ENCODE results near the gene ATRX.
"Not testable (repeated sequence)": the region's sequence is repeated elsewhere in the genome, so short reads cannot be mapped to it uniquely, and the experiment has no call there.

The ATRX gene

DNA sequence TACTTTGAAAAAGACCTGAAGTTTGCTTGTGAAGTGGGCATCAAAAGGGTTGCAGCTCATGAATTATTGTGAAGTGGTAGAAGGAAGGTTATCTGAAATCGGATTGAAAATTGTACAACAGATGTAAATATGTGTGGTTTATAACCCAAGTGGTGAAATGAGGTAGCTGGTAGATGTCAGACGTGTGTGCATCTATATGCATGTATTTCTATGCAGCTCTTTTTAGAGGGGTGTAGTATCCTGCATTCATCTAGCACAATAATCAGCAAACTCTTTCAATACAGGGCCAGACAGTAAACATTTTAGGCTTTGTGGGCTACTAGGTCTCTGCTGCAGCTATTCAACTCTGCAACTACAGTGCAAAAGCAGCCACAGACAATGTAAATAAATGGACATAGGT, 9.4 kb downstream of the ATRX start:
- Histone ChIP-seq H3K4me1 (ENCODE audit: control insufficient read depth, insufficient read depth, low read length) (peaks cover 3% of the 10 kb centered on the region), H3K4me3 (ENCODE audit: low read length in 2 of 2) (no peak overlapping the region), H3K9me3 (ENCODE audit: control insufficient read depth in 2 of 2, low read length in 2 of 2) (no peaks in the 10 kb centered on the region), H3K27me3 (ENCODE audit: control insufficient read depth in 1 of 2, insufficient read depth in 2 of 2, low read length in 2 of 2) (no peaks in the 10 kb centered on the region), H3K36me3 (ENCODE audit: control insufficient read depth in 2 of 2, insufficient read depth in 2 of 2, low read length in 2 of 2) (no peaks in the 10 kb centered on the region), H3K9ac (ENCODE audit: low read length in 2 of 2) (no peak overlapping the region), H3K27ac (ENCODE audit: low read length) (no peak overlapping the region)

DNA sequence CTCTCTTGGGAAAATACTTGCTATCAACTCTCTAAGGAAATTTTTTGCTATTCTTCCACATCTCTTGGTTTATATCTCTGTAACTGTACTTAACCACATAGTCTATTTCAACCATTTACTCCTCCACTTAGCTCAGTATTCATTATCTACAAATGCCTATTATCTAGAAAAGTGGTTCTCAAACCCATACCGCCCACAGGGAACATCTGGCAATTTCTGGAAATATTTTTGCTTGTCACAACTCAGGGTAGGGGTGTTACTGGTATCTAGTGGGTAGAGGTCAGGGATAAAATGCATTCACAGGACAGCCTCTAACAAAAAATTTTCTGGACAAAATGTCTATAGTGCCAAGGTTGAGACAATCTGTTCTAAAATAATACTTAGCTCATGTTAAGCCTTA, 14.4 kb downstream of the ATRX start:
- no peaks in the 10 kb centered on the region for H3K9me3 ChIP-seq (ENCODE audit: control insufficient read depth in 2 of 2, low read length in 2 of 2)
- H3K27me3 ChIP-seq (ENCODE audit: control insufficient read depth in 1 of 2, insufficient read depth in 2 of 2, low read length in 2 of 2) = no peaks in the 10 kb centered on the region
- no peaks in the 10 kb centered on the region for H3K36me3 ChIP-seq (ENCODE audit: control insufficient read depth in 2 of 2, insufficient read depth in 2 of 2, low read length in 2 of 2)
- no peak overlapping the region for H3K9ac ChIP-seq (ENCODE audit: low read length in 2 of 2)
- no peak overlapping the region for H3K4me3 ChIP-seq (ENCODE audit: low read length in 2 of 2)
- H3K4me1 ChIP-seq (ENCODE audit: control insufficient read depth, insufficient read depth, low read length) = no peaks in the 10 kb centered on the region
- H3K27ac ChIP-seq (ENCODE audit: low read length) = no peak overlapping the region

DNA sequence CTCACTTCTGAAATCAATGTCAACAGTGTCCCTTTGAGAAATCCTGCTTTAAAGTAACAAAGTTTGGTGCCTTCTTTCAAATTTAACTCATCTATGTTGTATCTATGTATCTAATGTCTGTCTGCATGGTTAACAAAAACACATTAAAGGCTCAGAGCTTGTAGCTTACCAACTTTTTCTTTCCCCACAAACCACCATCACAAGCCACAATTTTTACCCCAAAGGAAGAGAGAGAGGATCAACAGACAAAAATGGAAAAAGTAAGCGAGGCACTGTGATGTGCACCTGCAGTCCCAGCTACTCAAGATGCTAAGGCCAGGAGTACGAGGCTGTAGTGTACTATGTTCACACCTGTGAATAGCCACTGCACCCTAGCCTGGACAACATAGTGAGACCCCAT, 17.2 kb downstream of the ATRX start:
- no peaks in the 10 kb centered on the region for H3K4me1 ChIP-seq (ENCODE audit: control insufficient read depth, insufficient read depth, low read length)
- no peak overlapping the region for H3K4me3 ChIP-seq (ENCODE audit: low read length in 2 of 2)
- H3K27me3 ChIP-seq (ENCODE audit: control insufficient read depth in 1 of 2, insufficient read depth in 2 of 2, low read length in 2 of 2) = no peaks in the 10 kb centered on the region
- H3K27ac ChIP-seq (ENCODE audit: low read length) = no peak overlapping the region
- no peaks in the 10 kb centered on the region for H3K36me3 ChIP-seq (ENCODE audit: control insufficient read depth in 2 of 2, insufficient read depth in 2 of 2, low read length in 2 of 2)
- no peak overlapping the region for H3K9ac ChIP-seq (ENCODE audit: low read length in 2 of 2)
- no peaks in the 10 kb centered on the region for H3K9me3 ChIP-seq (ENCODE audit: control insufficient read depth in 2 of 2, low read length in 2 of 2)

DNA sequence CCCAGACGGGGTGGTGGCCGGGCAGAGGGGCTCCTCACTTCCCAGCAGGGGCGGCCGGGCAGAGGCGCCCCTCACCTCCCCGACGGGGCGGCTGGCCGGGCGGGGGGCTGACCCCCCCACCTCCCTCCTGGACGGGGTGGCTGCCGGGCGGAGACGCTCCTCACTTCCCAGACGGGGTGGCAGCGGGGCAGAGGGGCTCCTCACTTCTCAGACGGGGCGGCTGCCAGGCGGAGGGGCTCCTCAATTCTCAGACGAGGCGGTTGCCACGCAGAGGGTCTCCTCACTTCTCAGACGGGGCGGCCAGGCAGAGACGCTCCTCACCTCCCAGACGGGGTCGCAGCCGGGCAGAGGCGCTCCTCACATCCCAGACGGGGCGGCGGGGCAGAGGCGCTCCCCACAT, 19.8 kb downstream of the ATRX start:
- not testable (repeated sequence) for H3K4me3 ChIP-seq (ENCODE audit: low read length in 2 of 2); H3K9me3 ChIP-seq (ENCODE audit: control insufficient read depth in 2 of 2, low read length in 2 of 2); H3K9ac ChIP-seq (ENCODE audit: low read length in 2 of 2); H3K27me3 ChIP-seq (ENCODE audit: control insufficient read depth in 1 of 2, insufficient read depth in 2 of 2, low read length in 2 of 2); H3K4me1 ChIP-seq (ENCODE audit: control insufficient read depth, insufficient read depth, low read length); H3K36me3 ChIP-seq (ENCODE audit: control insufficient read depth in 2 of 2, insufficient read depth in 2 of 2, low read length in 2 of 2); H3K27ac ChIP-seq (ENCODE audit: low read length)

DNA sequence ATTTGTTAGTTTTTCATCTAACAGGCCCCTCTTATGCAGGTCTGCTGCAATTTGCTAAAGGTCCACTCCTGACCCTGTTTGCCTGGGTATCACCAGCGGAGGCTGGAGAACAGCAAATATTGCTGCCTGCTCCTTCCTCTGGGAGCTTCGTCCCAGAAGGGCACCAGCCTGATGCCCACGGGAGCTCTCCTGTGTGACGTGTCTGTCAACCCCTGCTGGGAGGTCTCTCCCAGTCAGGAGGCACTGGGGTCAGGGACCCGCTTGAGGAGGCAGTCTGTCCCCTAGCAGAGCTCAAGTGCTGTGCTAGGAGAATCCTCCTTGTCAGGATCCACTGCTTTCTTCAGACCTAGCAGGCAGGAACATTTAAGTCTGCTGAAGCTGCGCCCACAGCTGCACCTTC, 30.5 kb downstream of the ATRX start:
- no peak overlapping the region for H3K27ac ChIP-seq (ENCODE audit: low read length)
- no peaks in the 10 kb centered on the region for H3K27me3 ChIP-seq (ENCODE audit: control insufficient read depth in 1 of 2, insufficient read depth in 2 of 2, low read length in 2 of 2)
- no peak overlapping the region for H3K4me3 ChIP-seq (ENCODE audit: low read length in 2 of 2)
- H3K9me3 ChIP-seq (ENCODE audit: control insufficient read depth in 2 of 2, low read length in 2 of 2) = no peaks in the 10 kb centered on the region
- H3K4me1 ChIP-seq (ENCODE audit: control insufficient read depth, insufficient read depth, low read length) = no peaks in the 10 kb centered on the region
- no peak overlapping the region for H3K9ac ChIP-seq (ENCODE audit: low read length in 2 of 2)
- no peaks in the 10 kb centered on the region for H3K36me3 ChIP-seq (ENCODE audit: control insufficient read depth in 2 of 2, insufficient read depth in 2 of 2, low read length in 2 of 2)

DNA sequence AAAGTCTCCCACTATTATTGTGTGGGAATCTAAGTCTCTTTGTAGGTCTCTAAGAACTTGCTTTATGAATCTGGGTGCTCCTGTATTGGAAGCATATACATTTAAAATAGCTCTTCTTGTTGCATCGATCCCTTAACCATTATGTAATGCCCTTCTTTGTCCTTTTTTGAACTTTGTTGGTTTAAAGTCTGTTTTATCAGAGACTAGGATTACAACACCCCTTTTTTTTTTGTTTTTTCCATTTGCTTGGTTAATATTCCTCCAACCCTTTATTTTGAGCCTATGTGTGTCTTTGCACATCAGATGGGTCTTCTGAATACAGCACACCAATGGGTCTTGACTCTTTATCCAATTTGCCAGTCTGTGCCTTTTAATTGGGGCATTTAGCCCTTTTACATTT, 32.1 kb downstream of the ATRX start:
- H3K4me3 ChIP-seq (ENCODE audit: low read length in 2 of 2); H3K9ac ChIP-seq (ENCODE audit: low read length in 2 of 2); H3K27ac ChIP-seq (ENCODE audit: low read length); H3K36me3 ChIP-seq (ENCODE audit: control insufficient read depth in 2 of 2, insufficient read depth in 2 of 2, low read length in 2 of 2); H3K9me3 ChIP-seq (ENCODE audit: control insufficient read depth in 2 of 2, low read length in 2 of 2); H3K4me1 ChIP-seq (ENCODE audit: control insufficient read depth, insufficient read depth, low read length); H3K27me3 ChIP-seq (ENCODE audit: control insufficient read depth in 1 of 2, insufficient read depth in 2 of 2, low read length in 2 of 2): not testable (repeated sequence)

DNA sequence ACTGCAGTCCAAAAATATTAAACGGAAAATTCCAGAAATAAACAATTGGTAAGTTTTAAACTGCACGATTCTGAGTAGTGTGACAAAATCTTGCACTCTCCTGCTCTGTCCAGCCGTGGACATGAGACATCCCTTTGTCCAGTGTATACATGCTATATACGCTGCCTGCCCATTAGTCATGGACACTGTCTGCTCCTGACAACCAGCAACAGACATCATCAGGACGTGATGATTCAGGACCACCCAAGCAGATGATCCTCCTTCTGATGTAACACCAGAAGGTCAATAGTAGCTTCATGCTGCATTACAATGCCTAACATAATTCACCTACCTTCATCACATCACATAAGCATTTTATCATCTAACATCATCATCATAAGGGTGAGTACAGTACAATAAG, 36.3 kb downstream of the ATRX start:
- no peaks in the 10 kb centered on the region for H3K9me3 ChIP-seq (ENCODE audit: control insufficient read depth in 2 of 2, low read length in 2 of 2)
- no peaks in the 10 kb centered on the region for H3K27me3 ChIP-seq (ENCODE audit: control insufficient read depth in 1 of 2, insufficient read depth in 2 of 2, low read length in 2 of 2)
- no peak overlapping the region for H3K9ac ChIP-seq (ENCODE audit: low read length in 2 of 2)
- H3K27ac ChIP-seq (ENCODE audit: low read length) = no peak overlapping the region
- H3K4me1 ChIP-seq (ENCODE audit: control insufficient read depth, insufficient read depth, low read length) = no peaks in the 10 kb centered on the region
- no peaks in the 10 kb centered on the region for H3K36me3 ChIP-seq (ENCODE audit: control insufficient read depth in 2 of 2, insufficient read depth in 2 of 2, low read length in 2 of 2)
- no peak overlapping the region for H3K4me3 ChIP-seq (ENCODE audit: low read length in 2 of 2)

DNA sequence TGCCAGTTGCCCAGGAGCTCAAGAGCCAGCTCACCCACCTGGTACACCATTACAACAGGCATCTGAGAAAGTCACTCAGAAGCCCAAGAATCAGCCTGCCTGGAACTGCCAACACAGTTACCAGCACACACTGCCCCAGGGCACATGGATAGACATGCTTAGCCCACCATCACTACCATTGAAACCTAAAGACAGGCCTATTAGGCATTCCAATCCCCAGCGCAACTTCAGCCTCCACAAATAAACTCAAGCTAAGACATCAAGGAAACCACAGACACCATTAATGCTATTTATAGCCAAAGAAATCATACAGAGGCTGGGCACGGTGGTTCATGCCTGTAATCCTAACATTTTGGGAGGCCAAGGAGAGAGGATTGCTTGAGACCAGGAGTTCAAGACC, 42.3 kb downstream of the ATRX start:
- Histone ChIP-seq H3K9me3 (ENCODE audit: control insufficient read depth in 2 of 2, low read length in 2 of 2) (no peaks in the 10 kb centered on the region), H3K4me3 (ENCODE audit: low read length in 2 of 2) (peak overlapping the region in 1 of 2 donors; percentile 35), H3K36me3 (ENCODE audit: control insufficient read depth in 2 of 2, insufficient read depth in 2 of 2, low read length in 2 of 2) (no peaks in the 10 kb centered on the region), H3K4me1 (ENCODE audit: control insufficient read depth, insufficient read depth, low read length) (peaks cover 16% of the 10 kb centered on the region), H3K27me3 (ENCODE audit: control insufficient read depth in 1 of 2, insufficient read depth in 2 of 2, low read length in 2 of 2) (peaks cover 0 to 4% of the 10 kb centered on the region in 2 donors), H3K27ac (ENCODE audit: low read length) (no peak overlapping the region), H3K9ac (ENCODE audit: low read length in 2 of 2) (no peak overlapping the region)

DNA sequence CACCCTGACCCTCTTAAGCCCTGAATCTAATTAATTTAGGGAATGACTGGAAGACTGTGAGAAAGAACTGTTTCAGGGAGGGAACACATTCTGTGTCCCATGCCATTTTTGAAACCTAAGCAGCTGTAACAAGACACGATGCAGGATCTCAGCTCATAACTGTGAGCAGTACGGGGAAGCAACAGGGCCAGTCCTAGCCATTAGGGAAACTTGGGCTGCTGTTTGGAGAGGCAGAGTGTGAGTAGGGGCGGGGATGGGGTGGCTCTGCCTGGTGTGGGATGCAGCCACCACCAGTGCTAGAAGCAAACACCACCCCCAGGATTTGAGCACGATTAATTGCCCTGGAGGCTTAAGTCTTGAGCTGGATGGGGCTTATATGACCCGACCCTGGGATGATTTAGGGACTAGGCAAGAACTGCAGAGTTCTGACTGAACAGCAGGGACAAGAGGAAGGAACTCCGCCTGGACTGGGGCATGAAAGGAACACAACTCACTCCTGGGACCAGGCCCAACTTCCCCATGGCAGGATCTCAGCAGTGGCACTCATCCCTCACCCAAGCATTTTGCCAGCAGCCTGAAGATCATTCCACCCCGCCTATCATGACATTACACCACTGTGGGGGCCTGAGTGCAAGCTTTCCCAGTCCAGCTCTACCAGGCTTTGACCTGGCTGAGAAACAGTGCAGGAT, 43.1 kb downstream of the ATRX start:
- no peak overlapping the region for H3K27ac ChIP-seq (ENCODE audit: low read length)
- no peaks in the 10 kb centered on the region for H3K36me3 ChIP-seq (ENCODE audit: control insufficient read depth in 2 of 2, insufficient read depth in 2 of 2, low read length in 2 of 2)
- peaks cover 0 to 4% of the 10 kb centered on the region in 2 donors for H3K27me3 ChIP-seq (ENCODE audit: control insufficient read depth in 1 of 2, insufficient read depth in 2 of 2, low read length in 2 of 2)
- no peaks in the 10 kb centered on the region for H3K9me3 ChIP-seq (ENCODE audit: control insufficient read depth in 2 of 2, low read length in 2 of 2)
- no peak overlapping the region for H3K9ac ChIP-seq (ENCODE audit: low read length in 2 of 2)
- H3K4me1 ChIP-seq (ENCODE audit: control insufficient read depth, insufficient read depth, low read length) = peaks cover 16% of the 10 kb centered on the region
- H3K4me3 ChIP-seq (ENCODE audit: low read length in 2 of 2) = peak overlapping the region in 1 of 2 donors; percentile 35

DNA sequence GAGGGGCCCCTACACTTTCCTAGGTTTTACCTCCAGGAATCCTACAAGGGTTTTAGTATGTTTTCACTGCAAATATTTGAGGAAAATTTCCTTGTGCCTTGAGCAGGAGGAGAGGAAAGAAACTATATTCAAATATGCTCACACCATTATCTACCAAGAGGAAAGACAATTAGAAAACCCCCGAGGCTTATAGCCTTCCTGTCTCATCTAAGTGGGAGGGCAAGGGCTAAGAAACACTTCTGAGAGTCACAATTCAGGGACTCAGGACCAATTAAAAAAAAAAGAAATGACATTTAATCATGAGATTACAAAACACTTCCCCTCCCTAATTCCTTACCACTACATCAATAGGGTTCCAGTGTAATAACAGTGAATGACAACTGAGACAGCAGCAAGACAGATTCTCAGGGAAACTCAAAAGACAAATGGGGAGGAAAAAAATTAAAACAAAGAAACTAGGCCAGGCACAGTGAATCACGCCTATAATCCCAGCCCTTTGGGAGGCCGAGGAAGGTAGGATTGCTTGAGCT, 45.6 kb downstream of the ATRX start:
- Histone ChIP-seq H3K36me3 (ENCODE audit: control insufficient read depth in 2 of 2, insufficient read depth in 2 of 2, low read length in 2 of 2) (no peaks in the 10 kb centered on the region), H3K4me1 (ENCODE audit: control insufficient read depth, insufficient read depth, low read length) (peaks cover 16% of the 10 kb centered on the region), H3K27me3 (ENCODE audit: control insufficient read depth in 1 of 2, insufficient read depth in 2 of 2, low read length in 2 of 2) (peaks cover 0 to 4% of the 10 kb centered on the region in 2 donors), H3K4me3 (ENCODE audit: low read length in 2 of 2) (no peak overlapping the region), H3K9ac (ENCODE audit: low read length in 2 of 2) (no peak overlapping the region), H3K9me3 (ENCODE audit: control insufficient read depth in 2 of 2, low read length in 2 of 2) (no peaks in the 10 kb centered on the region), H3K27ac (ENCODE audit: low read length) (no peak overlapping the region)

DNA sequence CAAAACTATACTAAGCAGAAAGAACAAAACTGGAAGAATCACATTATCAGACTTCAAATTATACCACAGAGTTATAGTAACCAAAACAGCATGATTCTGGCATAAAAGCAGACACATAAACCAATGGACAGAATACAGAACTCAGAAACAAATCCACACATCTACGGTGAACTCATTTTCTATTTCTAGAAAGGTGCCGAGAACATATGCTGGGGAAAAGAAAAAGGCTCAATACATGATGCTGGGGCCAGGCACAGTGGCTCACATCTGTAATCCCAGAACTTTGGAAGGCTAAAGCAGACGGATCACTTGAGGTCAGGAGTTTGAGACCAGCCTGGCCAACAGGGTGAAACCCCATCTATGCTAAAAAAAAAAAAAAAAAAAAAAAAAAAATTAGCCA, 52.7 kb downstream of the ATRX start:
- Histone ChIP-seq H3K36me3 (ENCODE audit: control insufficient read depth in 2 of 2, insufficient read depth in 2 of 2, low read length in 2 of 2) (no peaks in the 10 kb centered on the region), H3K27me3 (ENCODE audit: control insufficient read depth in 1 of 2, insufficient read depth in 2 of 2, low read length in 2 of 2) (no peaks in the 10 kb centered on the region), H3K27ac (ENCODE audit: low read length) (no peak overlapping the region), H3K4me1 (ENCODE audit: control insufficient read depth, insufficient read depth, low read length) (peaks cover 2% of the 10 kb centered on the region), H3K9me3 (ENCODE audit: control insufficient read depth in 2 of 2, low read length in 2 of 2) (no peaks in the 10 kb centered on the region), H3K4me3 (ENCODE audit: low read length in 2 of 2) (no peak overlapping the region), H3K9ac (ENCODE audit: low read length in 2 of 2) (no peak overlapping the region)
